ENCODE measurements around the gene NOTCH2. TPM values are rescaled to one million over a fixed set of nuclear protein-coding genes. Genes with fewer than 3 reads are reported as not detected.

The NOTCH2 gene
- polyA plus RNA-seq, 3 donors: 47.3 to 108 (median 86.6) TPM

GRCh38 chr1:119946724-119947123 is 122.7 kb downstream of the NOTCH2 start:
- no peak overlapping the region for H3K27ac ChIP-seq (ENCODE audit: low read depth in 1 of 2, low read length in 2 of 2)
- intact Hi-C loops (cut with micrococcal nuclease): no loop called here
- H3K4me3 Mint-ChIP-seq: no peak overlapping the region
- H3K9me3 Mint-ChIP-seq: peaks cover 0 to 2% (median 0%) of the 10 kb centered on the region in 7 donors
- H3K4me1 Mint-ChIP-seq: no peaks in the 10 kb centered on the region
- H3K36me3 ChIP-seq (replicated peaks in 1 of 2; ENCODE audit: control insufficient read depth in 1 of 2, insufficient read depth in 2 of 2, low read length in 2 of 2): peaks cover 86 to 100% of the 10 kb centered on the region in 2 donors
- H2AFZ ChIP-seq (ENCODE audit: insufficient read depth, low read depth, low read length, poor library complexity, severe bottlenecking): no peak overlapping the region
- H3K36me3 Mint-ChIP-seq: peaks cover 84 to 93% of the 10 kb centered on the region in 2 donors
- no CpG with 5 or more reads among the region's 1 CpG for WGBS (ENCODE audit: insufficient coverage)
- DNase-seq: no peak
- no peaks in the 10 kb centered on the region for H3K27me3 Mint-ChIP-seq (ENCODE audit: low read depth in 3 of 3)
- no peak overlapping the region for H3K27ac Mint-ChIP-seq
- H3K4me2 ChIP-seq (replicated peaks; ENCODE audit: extremely low read depth, low read length, poor library complexity, severe bottlenecking): no peak overlapping the region
- H3K79me2 ChIP-seq (ENCODE audit: insufficient read depth, low read length): peaks cover 33% of the 10 kb centered on the region
- no peaks in the 10 kb centered on the region for H3K4me1 ChIP-seq (ENCODE audit: control insufficient read depth in 1 of 2, insufficient read depth in 2 of 2, low read length in 2 of 2)
- H3K27me3 ChIP-seq (ENCODE audit: control insufficient read depth in 2 of 2, insufficient read depth in 2 of 2, low read length in 2 of 2): no peaks in the 10 kb centered on the region
- TF ChIP-seq CTCF (IDR thresholded peaks at IDR 0.05): no peak
- H3K4me3 ChIP-seq (replicated peaks in 1 of 3; ENCODE audit: low read depth in 2 of 3, low read length in 3 of 3): no peak overlapping the region
- H3K9ac ChIP-seq (ENCODE audit: insufficient read depth, low read length, poor library complexity, severe bottlenecking): no peak overlapping the region
- H3K9me3 ChIP-seq (replicated peaks in 1 of 2; ENCODE audit: control insufficient read depth in 1 of 2, insufficient read depth in 1 of 2, low read length in 2 of 2): no peaks in the 10 kb centered on the region
- H4K20me1 ChIP-seq (ENCODE audit: insufficient read depth, low read length): peaks cover 100% of the 10 kb centered on the region

GRCh38 chr1:119943216-119943615 is 126.2 kb downstream of the NOTCH2 start:
- H3K9ac ChIP-seq (ENCODE audit: insufficient read depth, low read length, poor library complexity, severe bottlenecking): no peak overlapping the region
- Mint-ChIP-seq H3K27me3 (ENCODE audit: low read depth in 3 of 3) (no peaks in the 10 kb centered on the region), H3K27ac (no peak overlapping the region), H3K4me3 (no peak overlapping the region), H3K9me3 (peaks cover 0 to 2% (median 0%) of the 10 kb centered on the region in 7 donors), H3K36me3 (peaks cover 79 to 91% of the 10 kb centered on the region in 2 donors), H3K4me1 (no peaks in the 10 kb centered on the region)
- H3K27ac ChIP-seq (ENCODE audit: low read depth in 1 of 2, low read length in 2 of 2): no peak overlapping the region
- H3K27me3 ChIP-seq (ENCODE audit: control insufficient read depth in 2 of 2, insufficient read depth in 2 of 2, low read length in 2 of 2): no peaks in the 10 kb centered on the region
- no peak overlapping the region for H3K4me2 ChIP-seq (replicated peaks; ENCODE audit: extremely low read depth, low read length, poor library complexity, severe bottlenecking)
- no CpG with 5 or more reads among the region's 2 CpGs for WGBS (ENCODE audit: insufficient coverage)
- H2AFZ ChIP-seq (ENCODE audit: insufficient read depth, low read depth, low read length, poor library complexity, severe bottlenecking): no peak overlapping the region
- H4K20me1 ChIP-seq (ENCODE audit: insufficient read depth, low read length): peaks cover 99% of the 10 kb centered on the region
- H3K9me3 ChIP-seq (replicated peaks in 1 of 2; ENCODE audit: control insufficient read depth in 1 of 2, insufficient read depth in 1 of 2, low read length in 2 of 2): no peaks in the 10 kb centered on the region
- no peak for DNase-seq
- intact Hi-C loops (cut with micrococcal nuclease): no loop called here
- H3K4me3 ChIP-seq (replicated peaks in 1 of 3; ENCODE audit: low read depth in 2 of 3, low read length in 3 of 3): no peak overlapping the region
- H3K4me1 ChIP-seq (ENCODE audit: control insufficient read depth in 1 of 2, insufficient read depth in 2 of 2, low read length in 2 of 2): no peaks in the 10 kb centered on the region
- TF ChIP-seq CTCF (IDR thresholded peaks at IDR 0.05): no peak
- peaks cover 41% of the 10 kb centered on the region for H3K79me2 ChIP-seq (ENCODE audit: insufficient read depth, low read length)
- H3K36me3 ChIP-seq (replicated peaks in 1 of 2; ENCODE audit: control insufficient read depth in 1 of 2, insufficient read depth in 2 of 2, low read length in 2 of 2): peaks cover 88 to 100% of the 10 kb centered on the region in 2 donors
